GM10248 (cell line): Measurements from ENCODE around the gene UPB1.

Source experiments
- CTCF ChIA-PET: fragments of 300-600 bp; sonication (Branson Sonifier 250); formaldehyde crosslinking; extraction: SDS; loops from one replicate; lab custom pipeline; 2021; ENCODE audit warnings: antibody characterized with exemption; lab: Yijun Ruan, JAX
- POLR2A ChIA-PET: fragments of 350-650 bp; sonication (Branson Sonifier 250); formaldehyde crosslinking; extraction: SDS; loops from one replicate; lab custom pipeline; 2020; ENCODE audit warnings: antibody characterized with exemption; lab: Yijun Ruan, JAX
- DNase-seq: peaks from one replicate; pipeline ENCODE4 v3.0.0; 2012; ENCODE audit errors: extremely low spot score
- CTCF ChIP-seq: IDR thresholded peaks from 2 replicates; pipeline ENCODE4 v1.5.1; 2012; ENCODE audit warnings: mild to moderate bottlenecking, low read depth; ENCODE audit errors: extremely low read depth, missing control alignments, control extremely low read depth

UPB1 gene

GRCh38 chr22:24463071-24463760 is 31.9 kb upstream of the UPB1 start:
- POLR2A ChIA-PET, result interaction anchor here (0.5 to 0.7 kb wide), 2 partner anchors 35 to 191 kb away, joined by 3 read pairs; no protein-coding TSS in a partner anchor
- no peak for DNase-seq
- CTCF ChIA-PET, result interaction anchor here (1.0 to 1.9 kb wide), 3 partner anchors 39 to 66 kb away, joined by 3 to 6 read pairs (median 3); no protein-coding TSS in a partner anchor
- TF ChIP-seq CTCF, result no peak

- DNase-seq, result no peak
- ChIA-PET CTCF (interaction anchor here (0.9 to 1.9 kb wide), 6 partner anchors 9 to 56 kb away, joined by 3 to 7 read pairs (median 4); no protein-coding TSS in a partner anchor), POLR2A (no interaction called here)
- TF ChIP-seq CTCF, result no peak
Observed at GRCh38 chr22:24465566-24465965, 29.6 kb upstream of the UPB1 start.

- TF ChIP-seq CTCF, result no peak
- ChIA-PET POLR2A (no interaction called here), CTCF (interaction anchor here (0.9 to 3.2 kb wide), 8 partner anchors 9 to 56 kb away, joined by 3 to 13 read pairs (median 4); no protein-coding TSS in a partner anchor)
- no peak for DNase-seq
Observed at GRCh38 chr22:24465975-24466374, 29.2 kb upstream of the UPB1 start.

- no peak for DNase-seq
- no peak for TF ChIP-seq CTCF
- ChIA-PET POLR2A (no interaction called here), CTCF (interaction anchor here (1.0 to 3.2 kb wide), 5 partner anchors 8 to 37 kb away, joined by 3 to 13 read pairs (median 5); no protein-coding TSS in a partner anchor)
Observed at GRCh38 chr22:24466716-24467328, 28.3 kb upstream of the UPB1 start.

- no peak for TF ChIP-seq CTCF
- POLR2A ChIA-PET, result no interaction called here
- no peak for DNase-seq
- CTCF ChIA-PET, result interaction anchor here (0.9 to 3.2 kb wide), 4 partner anchors 8 to 54 kb away, joined by 4 to 13 read pairs (median 4); no protein-coding TSS in a partner anchor
Observed at GRCh38 chr22:24467340-24467739, 27.8 kb upstream of the UPB1 start.

GRCh38 chr22:24471570-24471969 is 23.6 kb upstream of the UPB1 start:
- DNase-seq, result no peak
- no peak for TF ChIP-seq CTCF
- CTCF ChIA-PET, result interaction anchor here (0.7 to 2.0 kb wide), 5 partner anchors 10 to 73 kb away, joined by 3 to 6 read pairs (median 5); no protein-coding TSS in a partner anchor
- POLR2A ChIA-PET, result no interaction called here
